SK-N-SH (cell line): ENCODE results near the gene COX5A. TPM values are rescaled to one million over a fixed set of nuclear protein-coding genes. Genes with fewer than 3 reads are reported as not detected.

ENCODE experiments used
- CTCF ChIA-PET: fragments of 300-600, 350-600 bp; formaldehyde crosslinking; extraction: SDS; loops from one replicate; lab custom pipeline; 2021; lab: Yijun Ruan, JAX
- POLR2A ChIA-PET: fragments of 350-600 bp; sonication (Branson Sonifier 250); formaldehyde crosslinking; extraction: SDS; loops from one replicate; lab custom pipeline; 2020; ENCODE audit warnings: antibody characterized with exemption, inconsistent platforms; lab: Yijun Ruan, JAX
- DNase-seq: peaks from one replicate; pipeline ENCODE4 v3.0.0; 2012
- H2AFZ ChIP-seq: fragments of 200-600 bp; sonication (generic); 2 replicates; pipeline ENCODE4 v1.8.1; 2016; ENCODE audit warnings: antibody characterized with exemption, mild to moderate bottlenecking, low read depth
- H3F3A ChIP-seq: fragments of 200-600 bp; sonication (generic); replicated peaks from 2 replicates; pipeline ENCODE3; 2016; ENCODE audit warnings: antibody characterized with exemption, mild to moderate bottlenecking; ENCODE audit not compliant: insufficient read depth
- H3K27ac ChIP-seq, 2 experiments: fragments of 200-500 bp in 1 of 2; fragments of 200-600 bp in 1 of 2; sonication (Bioruptor generic) in 1 of 2; sonication (generic), shearing (Covaris generic) in 1 of 2; 2 replicates each; pipeline versions ENCODE4 v1.5.1 to v1.6.1; 2014 to 2016; ENCODE audit warnings: low read depth in 2 of 2, inconsistent platforms in 1 of 2, low read length in 1 of 2, mild to moderate bottlenecking in 1 of 2, mixed read lengths in 1 of 2
- H3K27me3 ChIP-seq: fragments of 200-600 bp; sonication (generic), shearing (Covaris generic); 2 replicates; pipeline ENCODE4 v1.6.1; 2016; ENCODE audit warnings: mixed run types; ENCODE audit not compliant: insufficient read depth
- H3K36me3 ChIP-seq, 2 experiments: fragments of 200-500 bp in 1 of 2; fragments of 200-600 bp in 1 of 2; sonication (Bioruptor generic) in 1 of 2; sonication (generic) in 1 of 2; replicated peaks in 1 of 2; 2 replicates each; pipeline versions ENCODE3 to v1.5.1; 2014 to 2016; ENCODE audit warnings: low read length in 1 of 2, mild to moderate bottlenecking in 1 of 2; ENCODE audit not compliant: insufficient read depth in 2 of 2, control insufficient read depth in 1 of 2
- H3K4me1 ChIP-seq, 2 experiments: fragments of 200-500 bp in 1 of 2; fragments of 200-600 bp in 1 of 2; sonication (Bioruptor generic) in 1 of 2; sonication (generic), shearing (Covaris generic) in 1 of 2; 2 replicates each; pipeline versions ENCODE4 v1.5.1 to v1.6.1; 2014 to 2016; ENCODE audit warnings: low read depth in 1 of 2, low read length in 1 of 2, mixed run types in 1 of 2; ENCODE audit not compliant: insufficient read depth in 2 of 2, control insufficient read depth in 1 of 2
- H3K4me2 ChIP-seq: fragments of 200-600 bp; sonication (generic), shearing (Covaris generic); 2 replicates; pipeline ENCODE4 v1.6.1; 2017; ENCODE audit warnings: mixed run types
- H3K4me3 ChIP-seq, 2 experiments: fragments of 200-500 bp in 1 of 2; fragments of 200-600 bp in 1 of 2; sonication (Bioruptor generic) in 1 of 2; sonication (generic), shearing (Covaris generic) in 1 of 2; 2 replicates each; pipeline versions ENCODE4 v1.5.1 to v1.8.1; 2014 to 2016; ENCODE audit warnings: low read depth in 2 of 2, inconsistent platforms in 1 of 2, low read length in 1 of 2, mild to moderate bottlenecking in 1 of 2, mixed read lengths in 1 of 2, moderate library complexity in 1 of 2
- H3K79me2 ChIP-seq: fragments of 200-600 bp; sonication (generic); 2 replicates; pipeline ENCODE4 v1.8.1; 2017; ENCODE audit warnings: mild to moderate bottlenecking; ENCODE audit not compliant: insufficient read depth
- H3K9ac ChIP-seq: fragments of 200-600 bp; sonication (generic); 2 replicates; pipeline ENCODE4 v1.6.1; 2017; ENCODE audit warnings: mixed run types
- H3K9me2 ChIP-seq: fragments of 200-600 bp; sonication (generic); 2 replicates; pipeline ENCODE4 v1.6.1; 2017; ENCODE audit warnings: mixed run types
- H3K9me3 ChIP-seq: fragments of 200-600 bp; sonication (generic); 2 replicates; pipeline ENCODE4 v1.6.1; 2017; ENCODE audit warnings: mixed run types, mild to moderate bottlenecking, moderate library complexity
- H4K20me1 ChIP-seq: fragments of 200-600 bp; sonication (generic); 2 replicates; pipeline ENCODE4 v1.6.1; 2017; ENCODE audit warnings: mild to moderate bottlenecking, mixed run types; ENCODE audit not compliant: insufficient read depth
- CHD2 ChIP-seq: fragments of 150-350 bp; IDR thresholded peaks from 2 replicates; pipeline ENCODE4 v1.6.1; 2018; ENCODE audit warnings: low read length; ENCODE audit not compliant: partially characterized antibody
- CTCF ChIP-seq: fragments of 200-600 bp; sonication (generic); IDR thresholded peaks from 2 replicates; pipeline ENCODE4 v1.6.1; 2017; ENCODE audit warnings: antibody characterized with exemption, mild to moderate bottlenecking, moderate library complexity
- ELF1 ChIP-seq: IDR thresholded peaks from 2 replicates; pipeline ENCODE4 v1.4.0; 2012
- EP300 ChIP-seq, 2 experiments: IDR thresholded peaks; 2 replicates each; pipeline versions ENCODE4 v1.4.0 to v1.6.1; 2012; ENCODE audit warnings: borderline replicate concordance in 1 of 2, low read depth in 1 of 2, low read length in 1 of 2
- FOSL2 ChIP-seq: IDR thresholded peaks from 2 replicates; pipeline ENCODE4 v1.4.0; 2012; ENCODE audit warnings: low read depth, mild to moderate bottlenecking, moderate library complexity, borderline replicate concordance
- FOXJ3 ChIP-seq: sonication (generic); formaldehyde crosslinking; IDR thresholded peaks from 2 replicates; pipeline ENCODE4 v1.5.1; 2020; ENCODE audit warnings: mild to moderate bottlenecking, missing genetic modification reagents
- FOXM1 ChIP-seq: IDR thresholded peaks from 2 replicates; pipeline ENCODE4 v1.4.0; 2012; ENCODE audit warnings: low read depth, mild to moderate bottlenecking
- GABPA ChIP-seq: IDR thresholded peaks from 2 replicates; pipeline ENCODE4 v1.4.0; 2012; ENCODE audit warnings: low read depth, mild to moderate bottlenecking
- GATA2 ChIP-seq: sonication (generic); formaldehyde crosslinking; IDR thresholded peaks from 2 replicates; pipeline ENCODE4 v1.5.0; 2020; ENCODE audit warnings: mild to moderate bottlenecking, missing genetic modification reagents
- JUND ChIP-seq: IDR thresholded peaks from 2 replicates; pipeline ENCODE4 v1.4.0; 2012
- MAX ChIP-seq: IDR thresholded peaks from 2 replicates; pipeline ENCODE4 v1.4.0; 2012; ENCODE audit warnings: low read depth
- MEF2A ChIP-seq: IDR thresholded peaks from 2 replicates; pipeline ENCODE4 v1.4.0; 2012; ENCODE audit warnings: low read depth, borderline replicate concordance
- MXI1 ChIP-seq: IDR thresholded peaks from 2 replicates; pipeline ENCODE4 v1.6.1; 2012; ENCODE audit warnings: mild to moderate bottlenecking, low read depth, low read length, improper control_type of control experiment
- NFIC ChIP-seq: IDR thresholded peaks from 2 replicates; pipeline ENCODE4 v1.4.0; 2012; ENCODE audit warnings: borderline replicate concordance
- NRF1 ChIP-seq: IDR thresholded peaks from 2 replicates; pipeline ENCODE4 v1.6.1; 2012; ENCODE audit warnings: low read depth, mild to moderate bottlenecking, low read length
- POLR2AphosphoS5 ChIP-seq: IDR thresholded peaks from 2 replicates; pipeline ENCODE4 v1.6.1; 2012; ENCODE audit warnings: low read depth, low read length
- RCOR1 ChIP-seq: fragments of 150-350 bp; IDR thresholded peaks from 2 replicates; pipeline ENCODE4 v1.6.1; 2017; ENCODE audit warnings: antibody characterized with exemption, low read length
- RFX5 ChIP-seq: IDR thresholded peaks from 2 replicates; pipeline ENCODE4 v1.6.1; 2012; ENCODE audit warnings: mild to moderate bottlenecking, improper control_type of control experiment, low read length
- SIN3A ChIP-seq: IDR thresholded peaks from 2 replicates; pipeline ENCODE4 v1.6.1; 2012; ENCODE audit warnings: low read depth, mild to moderate bottlenecking, low read length, moderate library complexity, borderline replicate concordance
- SMC3 ChIP-seq: IDR thresholded peaks from 2 replicates; pipeline ENCODE4 v1.6.1; 2012; ENCODE audit warnings: low read depth, low read length, improper control_type of control experiment
- TAF1 ChIP-seq: IDR thresholded peaks from 2 replicates; pipeline ENCODE4 v1.6.1; 2012; ENCODE audit warnings: low read depth, mild to moderate bottlenecking, low read length, moderate library complexity, borderline replicate concordance
- TCF12 ChIP-seq: IDR thresholded peaks from 2 replicates; pipeline ENCODE4 v1.4.0; 2012
- TEAD4 ChIP-seq: IDR thresholded peaks from 2 replicates; pipeline ENCODE4 v1.4.0; 2012; ENCODE audit warnings: mild to moderate bottlenecking, borderline replicate concordance; ENCODE audit not compliant: insufficient read depth
- USF2 ChIP-seq: fragments of 150-350 bp; IDR thresholded peaks from 2 replicates; pipeline ENCODE4 v1.6.1; 2017; ENCODE audit warnings: antibody characterized with exemption, low read length, low read depth, borderline replicate concordance
- ZBTB33 ChIP-seq: IDR thresholded peaks from 2 replicates; pipeline ENCODE4 v1.4.0; 2012; ENCODE audit warnings: low read depth, borderline replicate concordance
- WGBS: methylation state at CpG from one replicate; pipeline ENCODE4 v1.1.6; 2017; ENCODE audit warnings: low lambda C conversion rate; 5-methylcytosine and 5-hydroxymethylcytosine counted together
- polyA plus RNA-seq, 3 experiments: library from polyadenylated mRNA; depleted of rRNA; stranded (reverse); fragments of >200 nt; gene quantifications; 2 replicates each; pipeline ENCODE4 v1.2.3, GENCODE V29; 2012

Gene COX5A
- polyA plus RNA-seq, 1 of the 3 experiments (the other 2 are of a cell fraction), result 158 TPM

GRCh38 chr15:74920456-74920855, 17.4 kb downstream of the COX5A start:
- Histone ChIP-seq H3K9ac (no peak overlapping the region), H3K36me3 (peaks cover 36 to 58% of the 10 kb centered on the region in 2 experiments), H3K9me3 (no peaks in the 10 kb centered on the region), H2AFZ (no peak overlapping the region), H4K20me1 (no peaks in the 10 kb centered on the region), H3K27ac (no peak overlapping the region), H3K4me3 (no peak overlapping the region), H3K4me2 (no peak overlapping the region), H3K4me1 (no peaks in the 10 kb centered on the region), H3F3A (no peaks in the 10 kb centered on the region), H3K9me2 (no peaks in the 10 kb centered on the region), H3K79me2 (0 out of 2 replicates have a peak, but pooled peaks cover 7% of the 10 kb centered on the region), H3K27me3 (no peaks in the 10 kb centered on the region)
- no peak for DNase-seq
- CTCF ChIA-PET, result interaction anchor here (1.1 to 4.2 kb wide), 2 partner anchors 19 to 85 kb away, joined by 4 to 25 read pairs; no protein-coding TSS in a partner anchor
- 94% methylated on average over 8 of the region's 8 CpGs for WGBS
- POLR2A ChIA-PET, result interaction anchor here (1.4 kb wide), 1 partner anchor 13 kb away, joined by 3 read pairs; the partner anchor contains the start of gene FAM219B
- TF ChIP-seq ZBTB33, result no peak
- no peak for TF ChIP-seq USF2
- no peak for TF ChIP-seq NFIC
- no peak for TF ChIP-seq EP300 (IDR thresholded peaks at IDR 0.05; ENCODE audit: borderline replicate concordance in 1 of 2, low read depth in 1 of 2, low read length in 1 of 2)
- TF ChIP-seq FOXJ3 (CRISPR knock-in tag), result no peak
- TF ChIP-seq GABPA, result no peak
- TF ChIP-seq JUND, result no peak
- TF ChIP-seq POLR2AphosphoS5, result no peak
- no peak for TF ChIP-seq FOXM1
- TF ChIP-seq MXI1, result no peak
- TF ChIP-seq TAF1, result no peak
- TF ChIP-seq SMC3, result no peak
- TF ChIP-seq ELF1, result no peak

GRCh38 chr15:74917676-74918075, 20.2 kb downstream of the COX5A start:
- 98% methylated on average over 6 of the region's 6 CpGs for WGBS
- Histone ChIP-seq H4K20me1 (no peaks in the 10 kb centered on the region), H3K4me2 (no peak overlapping the region), H2AFZ (no peak overlapping the region), H3F3A (peaks cover 10% of the 10 kb centered on the region), H3K4me1 (no peaks in the 10 kb centered on the region), H3K9ac (no peak overlapping the region), H3K36me3 (peaks cover 26 to 51% of the 10 kb centered on the region in 2 experiments), H3K27me3 (no peaks in the 10 kb centered on the region), H3K4me3 (no peak overlapping the region), H3K79me2 (no peaks in the 10 kb centered on the region), H3K9me2 (no peaks in the 10 kb centered on the region), H3K9me3 (no peaks in the 10 kb centered on the region), H3K27ac (no peak overlapping the region)
- no peak for DNase-seq
- ChIA-PET CTCF (interaction anchor here (0.6 to 2.0 kb wide), 5 partner anchors 8 to 147 kb away, joined by 3 to 5 read pairs (median 3); no protein-coding TSS in a partner anchor), POLR2A (no interaction called here)
- no peak for TF ChIP-seq MEF2A
- TF ChIP-seq MAX, result no peak
- TF ChIP-seq TAF1, result no peak
- no peak for TF ChIP-seq NRF1
- TF ChIP-seq RCOR1, result no peak
- no peak for TF ChIP-seq JUND
- TF ChIP-seq FOSL2, result no peak
- TF ChIP-seq CHD2, result no peak
- no peak for TF ChIP-seq SIN3A
- TF ChIP-seq TCF12, result no peak
- TF ChIP-seq GATA2 (CRISPR knock-in tag), result no peak
- TF ChIP-seq USF2, result no peak
- no peak for TF ChIP-seq CTCF
- TF ChIP-seq NFIC, result no peak
- TF ChIP-seq TEAD4, result no peak
- no peak for TF ChIP-seq RFX5
- no peak for TF ChIP-seq FOXM1
- no peak for TF ChIP-seq FOXJ3 (CRISPR knock-in tag)
